HFF-Myc (cell line): ENCODE data around the gene SCYL3.

ENCODE experiments used
- DNase-seq: peaks from one replicate; pipeline ENCODE4 v3.0.0-alpha.2; 2011; ENCODE audit warnings: low read depth; ENCODE audit errors: extremely low read depth
- H3K4me3 ChIP-seq: replicated peaks from 2 replicates; pipeline ENCODE4 v1.5.1; 2011; ENCODE audit warnings: low read depth, mild to moderate bottlenecking, control low read depth, low read length
- TF ChIP-seq, protein P1 (sequence below): IDR thresholded peaks from 2 replicates; pipeline ENCODE4 v1.5.1; 2012; ENCODE audit warnings: mild to moderate bottlenecking, low read depth, low read length, control low read depth; ENCODE audit errors: missing control alignments

Gene SCYL3

DNA sequence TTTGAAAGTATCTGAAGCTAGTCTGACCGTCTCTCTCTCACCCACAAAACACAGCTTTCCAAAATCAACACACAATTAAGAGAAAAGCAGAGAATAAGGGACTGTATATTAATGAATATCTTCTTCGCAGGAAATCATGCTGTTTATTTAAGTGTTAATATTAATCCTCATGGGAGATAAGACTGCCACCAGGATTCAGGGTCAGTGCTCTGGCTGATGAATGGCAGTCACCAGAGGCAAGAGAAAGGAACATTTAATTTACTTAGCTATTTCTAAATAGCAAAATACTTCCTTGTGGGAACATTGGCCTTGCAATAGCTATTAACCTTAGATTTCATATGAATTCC, 2.2 kb downstream of the SCYL3 start:
- H3K4me3 ChIP-seq, result no peak overlapping the region
- TF ChIP-seq, protein P1, sequence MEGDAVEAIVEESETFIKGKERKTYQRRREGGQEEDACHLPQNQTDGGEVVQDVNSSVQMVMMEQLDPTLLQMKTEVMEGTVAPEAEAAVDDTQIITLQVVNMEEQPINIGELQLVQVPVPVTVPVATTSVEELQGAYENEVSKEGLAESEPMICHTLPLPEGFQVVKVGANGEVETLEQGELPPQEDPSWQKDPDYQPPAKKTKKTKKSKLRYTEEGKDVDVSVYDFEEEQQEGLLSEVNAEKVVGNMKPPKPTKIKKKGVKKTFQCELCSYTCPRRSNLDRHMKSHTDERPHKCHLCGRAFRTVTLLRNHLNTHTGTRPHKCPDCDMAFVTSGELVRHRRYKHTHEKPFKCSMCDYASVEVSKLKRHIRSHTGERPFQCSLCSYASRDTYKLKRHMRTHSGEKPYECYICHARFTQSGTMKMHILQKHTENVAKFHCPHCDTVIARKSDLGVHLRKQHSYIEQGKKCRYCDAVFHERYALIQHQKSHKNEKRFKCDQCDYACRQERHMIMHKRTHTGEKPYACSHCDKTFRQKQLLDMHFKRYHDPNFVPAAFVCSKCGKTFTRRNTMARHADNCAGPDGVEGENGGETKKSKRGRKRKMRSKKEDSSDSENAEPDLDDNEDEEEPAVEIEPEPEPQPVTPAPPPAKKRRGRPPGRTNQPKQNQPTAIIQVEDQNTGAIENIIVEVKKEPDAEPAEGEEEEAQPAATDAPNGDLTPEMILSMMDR, result no peak
- DNase-seq, result no peak

DNA sequence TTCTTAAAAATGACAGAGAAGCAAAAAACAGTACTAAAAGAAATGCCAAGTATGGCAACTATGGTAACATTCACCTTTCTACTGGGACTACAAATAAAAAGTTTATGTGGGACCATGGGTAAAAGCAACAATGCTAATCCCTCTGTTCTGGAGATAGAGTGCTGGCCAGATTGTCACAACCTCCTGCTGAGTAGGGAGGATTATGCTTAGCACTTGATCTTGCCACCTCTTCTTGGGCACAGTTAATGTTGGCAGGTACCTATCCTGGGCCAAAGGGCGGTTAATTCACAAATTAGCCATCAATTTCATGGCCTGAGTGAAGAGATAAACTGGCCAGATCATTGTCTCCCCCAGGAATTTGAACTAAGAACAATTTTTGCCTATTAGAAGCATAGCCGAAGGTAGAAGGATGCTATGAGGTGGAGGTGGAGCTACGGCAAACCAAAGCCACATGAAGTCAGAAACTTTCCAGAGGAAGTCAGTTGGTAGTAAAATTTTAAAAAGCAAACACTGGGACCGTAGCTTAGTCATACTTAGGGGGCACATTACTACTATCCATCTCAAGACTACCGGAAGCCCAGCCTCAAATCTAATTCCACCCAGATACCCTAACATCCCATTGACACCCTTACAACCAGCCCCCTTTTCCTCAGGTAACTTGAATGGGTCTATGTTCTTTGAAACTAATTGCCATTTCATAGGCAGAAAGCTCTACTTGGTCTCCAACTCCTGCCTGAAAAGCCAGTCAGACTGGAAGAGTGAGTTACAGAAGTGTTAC, 2.7 kb downstream of the SCYL3 start:
- no peak overlapping the region for H3K4me3 ChIP-seq
- no peak for DNase-seq

DNA sequence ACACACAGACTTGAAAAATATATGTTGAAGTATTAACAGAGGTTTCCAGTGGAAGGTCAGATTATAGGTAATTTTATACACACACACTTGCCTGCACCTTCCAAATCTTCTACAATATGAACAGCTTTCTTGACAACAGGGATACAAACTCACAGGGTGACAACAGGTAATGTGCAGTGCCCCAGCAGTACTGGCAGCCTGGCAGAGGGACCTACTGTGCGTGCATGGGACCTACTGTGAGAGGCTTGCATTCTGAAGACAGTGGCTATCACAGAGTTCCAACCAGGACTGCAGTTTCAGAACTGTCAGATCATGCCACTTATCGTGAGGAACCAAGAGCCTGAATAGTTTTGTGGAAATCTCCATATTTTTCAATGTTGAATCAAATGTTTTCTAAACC, 3.8 kb downstream of the SCYL3 start:
- TF ChIP-seq, protein P1, result no peak
- no peak for DNase-seq
- no peak overlapping the region for H3K4me3 ChIP-seq

More for the DNA sequence above, 2.7 kb downstream of the SCYL3 start:
- TF ChIP-seq, protein P1, result no peak

DNA sequence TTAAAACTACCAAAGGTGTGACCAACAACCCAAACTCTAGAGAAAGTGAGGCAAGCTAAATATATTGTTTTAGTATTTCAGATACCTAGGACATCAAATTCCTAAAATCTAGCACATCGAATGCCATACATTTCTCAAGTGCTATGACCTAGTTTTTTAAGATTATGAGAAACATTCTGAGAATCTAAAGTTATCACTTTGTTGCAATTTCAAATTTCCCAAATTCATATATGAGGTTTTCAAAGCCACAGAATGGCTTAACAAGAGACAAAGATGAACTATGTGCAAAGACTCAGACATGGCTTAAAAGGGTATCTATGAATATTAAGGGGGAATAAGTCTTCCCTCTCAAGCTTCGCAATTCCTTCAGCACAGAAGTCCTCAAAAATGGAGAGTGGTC, 6.8 kb downstream of the SCYL3 start:
- H3K4me3 ChIP-seq, result no peak overlapping the region
- TF ChIP-seq, protein P1, result no peak
- DNase-seq, result no peak

DNA sequence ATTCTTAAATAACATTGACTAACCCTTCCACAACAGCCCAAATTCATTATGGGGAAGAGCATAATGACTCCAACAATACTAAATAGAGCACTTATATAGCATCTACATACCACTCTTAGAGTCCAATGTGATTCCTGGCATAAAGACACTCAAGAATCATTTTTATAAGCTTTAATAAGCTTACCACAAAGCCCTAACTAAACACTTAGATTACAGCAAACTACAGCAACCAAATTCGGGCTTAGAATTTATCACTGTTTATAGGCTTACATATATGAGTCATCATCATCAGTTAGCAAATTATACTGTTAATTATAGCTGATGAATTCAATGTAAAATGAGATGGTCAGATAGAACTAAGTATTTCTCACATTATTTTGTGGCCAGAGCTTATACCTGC, 7.3 kb downstream of the SCYL3 start:
- TF ChIP-seq, protein P1, result no peak
- no peak for DNase-seq
- H3K4me3 ChIP-seq, result no peak overlapping the region

DNA sequence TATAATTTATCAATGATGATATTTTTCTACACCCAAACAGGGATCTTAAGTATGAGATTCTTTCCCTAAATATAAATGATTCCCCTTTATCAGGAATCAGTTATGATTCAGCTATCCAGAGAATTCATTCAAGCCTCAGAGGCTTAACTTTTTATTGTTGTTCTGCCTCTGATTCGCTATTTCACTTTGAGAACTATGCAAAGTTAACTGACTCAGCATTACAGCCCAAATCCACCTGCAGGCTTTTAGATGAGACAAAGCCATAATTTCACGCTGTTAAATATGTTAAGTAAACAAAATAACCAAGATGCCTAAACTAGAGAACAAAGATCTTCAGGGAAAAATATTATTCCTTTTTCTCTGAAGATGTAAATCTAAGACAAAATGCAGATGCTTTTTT, 8.5 kb downstream of the SCYL3 start:
- H3K4me3 ChIP-seq, result no peak overlapping the region
- TF ChIP-seq, protein P1, result no peak
- DNase-seq, result no peak

DNA sequence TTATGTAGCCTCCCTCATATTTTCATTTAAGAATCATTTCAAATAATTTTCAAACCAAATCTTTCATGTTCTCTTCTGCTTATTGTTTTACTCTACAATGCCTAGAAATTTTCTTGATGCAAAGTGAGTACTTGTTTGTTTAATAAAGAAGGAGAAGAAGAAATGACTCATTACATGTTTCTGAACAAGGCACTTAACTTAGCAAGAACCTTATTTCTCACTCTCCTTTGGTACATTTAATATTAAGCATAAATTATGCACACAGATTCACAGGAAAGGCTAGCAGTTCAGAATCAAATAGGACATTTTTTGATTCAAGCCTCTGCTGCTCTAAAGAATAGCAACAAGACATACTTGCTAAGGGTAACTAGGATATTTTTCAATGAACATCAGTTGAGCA, 9.1 kb downstream of the SCYL3 start:
- H3K4me3 ChIP-seq, result no peak overlapping the region
- TF ChIP-seq, protein P1, result no peak
- DNase-seq, result no peak
